DLD1 (cell line): Measurements from ENCODE around the gene CHD6.
"Not testable (repeated sequence)": the region's sequence is repeated elsewhere in the genome, so short reads cannot be mapped to it uniquely, and the experiment has no call there.

Experiments used
- in situ Hi-C: cut with HindIII; loops from 2 replicates; pipeline ENCODE4 v1.10.0; 2017; ENCODE audit warnings: low sequenced_read_pairs

CHD6 gene

GRCh38 chr20:41544472-41544871, 73.7 kb downstream of the CHD6 start:
- in situ Hi-C loops, result no loop called here

GRCh38 chr20:41540918-41541317, 77.3 kb downstream of the CHD6 start:
- in situ Hi-C loops, result no loop called here

- in situ Hi-C loops, result no loop called here
Measured at GRCh38 chr20:41540459-41540858, 77.7 kb downstream of the CHD6 start.

- in situ Hi-C loops, result no loop called here
Measured at GRCh38 chr20:41538810-41539596, 79.2 kb downstream of the CHD6 start.

- in situ Hi-C loops, result no loop called here
Measured at GRCh38 chr20:41537865-41538264, 80.3 kb downstream of the CHD6 start.

- in situ Hi-C loops, result not testable (repeated sequence)
Measured at GRCh38 chr20:41535551-41535950, 82.6 kb downstream of the CHD6 start.

GRCh38 chr20:41534842-41535241, 83.3 kb downstream of the CHD6 start:
- in situ Hi-C loops, result no loop called here

GRCh38 chr20:41534170-41534569, 84.0 kb downstream of the CHD6 start:
- in situ Hi-C loops, result no loop called here

- in situ Hi-C loops, result no loop called here
Measured at GRCh38 chr20:41533537-41534136, 84.5 kb downstream of the CHD6 start.

GRCh38 chr20:41532935-41533334, 85.2 kb downstream of the CHD6 start:
- in situ Hi-C loops, result no loop called here

- in situ Hi-C loops, result no loop called here
Measured at GRCh38 chr20:41531518-41532275, 86.5 kb downstream of the CHD6 start.

GRCh38 chr20:41530923-41531322, 87.3 kb downstream of the CHD6 start:
- in situ Hi-C loops, result no loop called here

GRCh38 chr20:41526327-41526726, 91.8 kb downstream of the CHD6 start:
- in situ Hi-C loops, result no loop called here

- in situ Hi-C loops, result no loop called here
Measured at GRCh38 chr20:41524980-41525613, 93.1 kb downstream of the CHD6 start.

- in situ Hi-C loops, result no loop called here
Measured at GRCh38 chr20:41523857-41524256, 94.3 kb downstream of the CHD6 start.

- in situ Hi-C loops, result no loop called here
Measured at GRCh38 chr20:41513829-41514228, 104.3 kb downstream of the CHD6 start.

GRCh38 chr20:41512624-41513023, 105.6 kb downstream of the CHD6 start:
- in situ Hi-C loops, result no loop called here

- in situ Hi-C loops, result no loop called here
Measured at GRCh38 chr20:41510847-41511450, 107.2 kb downstream of the CHD6 start.

- in situ Hi-C loops, result no loop called here
Measured at GRCh38 chr20:41510224-41510623, 108.0 kb downstream of the CHD6 start.

- in situ Hi-C loops, result no loop called here
Measured at GRCh38 chr20:41509316-41510200, 108.6 kb downstream of the CHD6 start.
